ENCODE results near the gene SCEL. TPM values are rescaled to one million over a fixed set of nuclear protein-coding genes. Genes with fewer than 3 reads are reported as not detected.

The SCEL gene
- total RNA-seq, 4 donors from 2014 or later: 250 to 300 (median 290) TPM

DNA sequence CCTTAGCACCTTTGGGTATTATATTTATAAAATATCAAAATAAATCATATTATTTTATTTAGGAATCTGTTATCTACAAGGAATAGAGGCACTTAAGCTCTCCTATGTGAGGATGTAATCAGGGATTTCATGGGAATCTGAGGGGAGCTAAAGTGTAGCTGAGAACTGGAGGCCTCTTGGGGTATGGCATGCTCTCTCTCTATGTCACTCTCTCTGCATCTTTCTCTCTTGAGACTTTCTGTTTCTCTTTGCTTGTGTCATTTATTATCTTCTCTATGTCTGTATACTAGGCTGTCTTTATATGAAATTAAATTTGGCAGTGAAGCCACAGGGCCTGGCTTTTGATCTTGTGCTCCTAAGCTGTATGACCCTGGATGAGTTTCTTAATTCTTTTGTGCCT, 37.7 kb upstream of the SCEL start:
- H3K27ac ChIP-seq: no peak overlapping the region
- H3K4me1 ChIP-seq: no peaks in the 10 kb centered on the region
- H3K36me3 ChIP-seq: no peaks in the 10 kb centered on the region
- no peak for TF ChIP-seq POLR2AphosphoS5 (IDR thresholded peaks at IDR 0.05)
- TF ChIP-seq EP300 (IDR thresholded peaks at IDR 0.05): no peak
- TF ChIP-seq CTCF (IDR thresholded peaks at IDR 0.05): no peak
- TF ChIP-seq POLR2A (IDR thresholded peaks at IDR 0.05): no peak
- no peak for DNase-seq (ENCODE audit: low spot score in 2 of 2)
- H3K9me3 ChIP-seq: no peaks in the 10 kb centered on the region
- H3K4me3 ChIP-seq: no peak overlapping the region
- H3K27me3 ChIP-seq: no peaks in the 10 kb centered on the region

GRCh38 chr13:77502104-77502720, 33.3 kb upstream of the SCEL start:
- no peaks in the 10 kb centered on the region for H3K27me3 ChIP-seq
- TF ChIP-seq EP300 (IDR thresholded peaks at IDR 0.05): no peak
- TF ChIP-seq CTCF (IDR thresholded peaks at IDR 0.05): no peak
- no peak for TF ChIP-seq POLR2A (IDR thresholded peaks at IDR 0.05)
- no peak for TF ChIP-seq POLR2AphosphoS5 (IDR thresholded peaks at IDR 0.05)
- WGBS: 80% methylated on average over 4 of the region's 4 CpGs

GRCh38 chr13:77503398-77503797, 32.1 kb upstream of the SCEL start:
- Histone ChIP-seq H3K36me3 (no peaks in the 10 kb centered on the region), H3K27me3 (no peaks in the 10 kb centered on the region), H3K4me1 (peaks cover 8% of the 10 kb centered on the region), H3K4me3 (no peak overlapping the region), H3K27ac (no peak overlapping the region), H3K9me3 (no peaks in the 10 kb centered on the region)
- DNase-seq (ENCODE audit: low spot score in 2 of 2): no peak
- 64% methylated on average over 5 of the region's 5 CpGs for WGBS
- TF ChIP-seq POLR2AphosphoS5 (IDR thresholded peaks at IDR 0.05): no peak
- no peak for TF ChIP-seq CTCF (IDR thresholded peaks at IDR 0.05)
- TF ChIP-seq EP300 (IDR thresholded peaks at IDR 0.05): no peak
- TF ChIP-seq POLR2A (IDR thresholded peaks at IDR 0.05): no peak

More at GRCh38 chr13:77502104-77502720, 33.3 kb upstream of the SCEL start:
- H3K4me3 ChIP-seq: no peak overlapping the region
- no peak overlapping the region for H3K27ac ChIP-seq
- no peak for DNase-seq (ENCODE audit: low spot score in 2 of 2)
- H3K9me3 ChIP-seq: no peaks in the 10 kb centered on the region
- H3K36me3 ChIP-seq: no peaks in the 10 kb centered on the region
- H3K4me1 ChIP-seq: no peaks in the 10 kb centered on the region

GRCh38 chr13:77506874-77507273, 28.6 kb upstream of the SCEL start:
- DNase-seq (ENCODE audit: low spot score in 2 of 2): no peak
- H3K4me3 ChIP-seq: no peak overlapping the region
- 96% methylated on average over 3 of the region's 3 CpGs for WGBS

More at GRCh38 chr13:77506874-77507273, 28.6 kb upstream of the SCEL start:
- no peak for TF ChIP-seq EP300 (IDR thresholded peaks at IDR 0.05)
- no peak for TF ChIP-seq CTCF (IDR thresholded peaks at IDR 0.05)
- no peak for TF ChIP-seq POLR2A (IDR thresholded peaks at IDR 0.05)
- no peak for TF ChIP-seq POLR2AphosphoS5 (IDR thresholded peaks at IDR 0.05)
- Histone ChIP-seq H3K9me3 (no peaks in the 10 kb centered on the region), H3K27ac (no peak overlapping the region), H3K4me1 (peaks cover 19% of the 10 kb centered on the region), H3K27me3 (no peaks in the 10 kb centered on the region), H3K36me3 (no peaks in the 10 kb centered on the region)
